Prostate gland (tissue), 2 donors: Measurements from ENCODE around the gene PRR5L. TPM values are rescaled to one million over a fixed set of nuclear protein-coding genes. Genes with fewer than 3 reads are reported as not detected.

Experiments
- DNase-seq: peaks from one replicate; pipeline ENCODE4 v3.0.0-alpha.2; 2019; ENCODE audit warnings: low spot score
- H3K27ac ChIP-seq, 2 donors: fragments of 200-600 bp; sonication (generic); 2 replicates each; pipeline ENCODE4 v1.5.1; 2017 to 2019
- H3K27me3 ChIP-seq: fragments of 200-600 bp; sonication (generic); replicated peaks from 2 replicates; pipeline ENCODE4 v1.5.1; 2019; ENCODE audit not compliant: insufficient read depth
- H3K36me3 ChIP-seq, 2 donors: fragments of 200-600 bp; sonication (generic); 1 replicate in 1 of 2; 2 replicates in 1 of 2; pipeline versions ENCODE4 v1.5.1 to v1.8.1; 2017 to 2019
- H3K4me1 ChIP-seq: fragments of 200-600 bp; sonication (generic); replicated peaks from 2 replicates; pipeline ENCODE4 v1.5.1; 2019
- H3K4me3 ChIP-seq, 2 donors: fragments of 200-600 bp; sonication (generic); 2 replicates each; pipeline ENCODE4 v1.5.1; 2017 to 2019
- H3K9me3 ChIP-seq: fragments of 200-600 bp; sonication (generic); 2 replicates; pipeline ENCODE4 v1.5.1; 2017
- CTCF ChIP-seq, 4 experiments: fragments of 200-600 bp in 2 of 4; fragments of 450-650 bp in 2 of 4; sonication (generic) in 2 of 4; IDR thresholded peaks; 1 replicate in 3 of 4; 2 replicates in 1 of 4; pipeline ENCODE4 v1.5.1; 2016 to 2019; ENCODE audit warnings: antibody characterized with exemption in 4 of 4, mild to moderate bottlenecking in 2 of 4, moderate library complexity in 2 of 4
- POLR2A ChIP-seq: fragments of 450-650 bp; IDR thresholded peaks from one replicate; pipeline ENCODE4 v1.6.1; 2016; ENCODE audit warnings: antibody characterized with exemption, mild to moderate bottlenecking
- POLR2AphosphoS5 ChIP-seq: sonication (generic); formaldehyde crosslinking; IDR thresholded peaks from one replicate; pipeline ENCODE4 v1.6.1; 2017; ENCODE audit warnings: antibody characterized with exemption
- WGBS: methylation state at CpG from one replicate; pipeline ENCODE4 v1.1.5; 2018; 5-methylcytosine and 5-hydroxymethylcytosine counted together
- intact Hi-C: fragments of 100-400 bp; cut with DNase I; formaldehyde crosslinking; loops from one replicate; pipeline ENCODE4 v1.14.2; 2022
- total RNA-seq, 2 donors: library from RNA; depleted of rRNA; stranded (reverse); fragments of >200 nt; gene quantifications; one replicate each; pipeline ENCODE4 v1.1.0, GENCODE V29; 2016

PRR5L gene
- total RNA-seq, 2 donors from 2014 or later = 4.0 to 10.1 TPM

- no peaks in the 10 kb centered on the region for H3K36me3 ChIP-seq
- no peak overlapping the region for H3K4me3 ChIP-seq
- H3K27ac ChIP-seq = no peak overlapping the region
- intact Hi-C loops = no loop called here
- DNase-seq = no peak
- TF ChIP-seq POLR2AphosphoS5 = no peak
- TF ChIP-seq CTCF (IDR thresholded peaks at IDR 0.05) = no peak
- no peak for TF ChIP-seq POLR2A
- H3K27me3 ChIP-seq = no peaks in the 10 kb centered on the region
- WGBS = 89% methylated on average over 1 of the region's 1 CpG
- no peaks in the 10 kb centered on the region for H3K9me3 ChIP-seq
- no peaks in the 10 kb centered on the region for H3K4me1 ChIP-seq
These were observed 87.1 kb downstream of the PRR5L start for GRCh38 chr11:36383195-36383594.

DNA sequence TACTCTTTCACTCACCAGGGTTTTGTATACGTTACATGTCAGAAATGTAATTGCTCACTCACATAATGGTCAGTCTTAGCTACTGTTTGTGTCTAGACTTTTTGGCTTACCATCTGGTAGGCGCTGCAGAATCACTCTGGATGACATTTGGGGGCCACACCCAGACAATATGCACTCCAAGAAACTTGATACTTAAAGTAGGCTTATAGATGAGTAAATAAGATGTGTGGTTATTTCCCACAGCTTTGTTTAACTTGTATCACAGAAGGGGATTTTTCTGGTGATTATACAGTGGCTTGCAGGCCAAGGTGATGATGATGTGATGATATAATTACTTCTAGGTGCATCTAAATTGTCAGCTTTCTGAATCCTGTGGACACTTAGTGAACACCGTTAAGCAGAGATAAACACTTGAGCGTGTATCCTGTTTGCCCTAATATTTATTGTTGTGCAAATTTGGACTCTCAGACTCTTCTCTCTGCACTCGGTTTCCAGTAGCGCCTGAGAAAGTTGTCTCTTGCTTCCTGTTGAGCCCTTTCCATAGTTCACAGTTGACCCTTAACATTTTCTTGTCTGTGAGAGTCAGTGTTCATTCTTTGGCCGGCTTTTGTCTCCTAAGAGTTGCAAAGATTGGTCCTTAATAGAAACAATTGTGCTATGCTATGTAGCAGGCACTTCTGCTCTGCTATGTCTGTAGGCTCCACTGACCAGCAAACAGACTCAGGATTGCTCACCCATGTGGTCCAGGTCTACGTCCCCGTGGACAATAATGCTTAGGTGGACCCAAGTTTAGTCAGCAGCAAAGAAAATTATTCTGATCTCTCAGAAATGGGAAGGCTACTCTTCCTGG, 89.3 kb downstream of the PRR5L start:
- H3K36me3 ChIP-seq = no peaks in the 10 kb centered on the region
- intact Hi-C loops = no loop called here
- TF ChIP-seq CTCF (IDR thresholded peaks at IDR 0.05) = no peak
- TF ChIP-seq POLR2A = no peak
- no peak for TF ChIP-seq POLR2AphosphoS5
- no peak overlapping the region for H3K27ac ChIP-seq
- H3K9me3 ChIP-seq = no peaks in the 10 kb centered on the region
- H3K27me3 ChIP-seq = no peaks in the 10 kb centered on the region
- 71% methylated on average over 9 of the region's 9 CpGs for WGBS
- no peak overlapping the region for H3K4me3 ChIP-seq
- no peak for DNase-seq
- H3K4me1 ChIP-seq = no peaks in the 10 kb centered on the region

DNA sequence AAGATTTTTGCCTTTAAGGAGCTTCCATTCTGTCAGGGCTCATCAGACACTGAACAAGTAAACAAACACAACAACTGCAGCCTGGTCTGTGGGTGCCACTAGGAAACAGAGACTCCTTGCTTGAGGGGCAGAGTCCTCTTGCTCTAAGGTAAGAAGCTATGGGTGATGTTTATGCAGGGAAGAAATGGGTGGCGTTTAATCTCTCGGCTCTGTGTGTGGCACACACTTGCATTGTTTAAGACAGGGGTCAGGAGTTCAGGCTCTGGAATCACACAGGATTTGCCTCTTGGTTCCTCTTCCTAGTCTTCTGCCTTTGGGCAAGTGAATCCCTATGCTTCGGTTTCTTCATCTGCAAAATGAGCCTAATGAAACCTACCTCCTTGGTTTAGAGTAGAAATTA, 90.3 kb downstream of the PRR5L start:
- Histone ChIP-seq H3K4me1 (no peaks in the 10 kb centered on the region), H3K27ac (no peak overlapping the region), H3K36me3 (no peaks in the 10 kb centered on the region), H3K4me3 (no peak overlapping the region), H3K27me3 (no peaks in the 10 kb centered on the region), H3K9me3 (no peaks in the 10 kb centered on the region)
- DNase-seq = no peak
- intact Hi-C loops = no loop called here
- whole genome bisulfite sequencing = 88% methylated on average over 3 of the region's 3 CpGs
- TF ChIP-seq POLR2AphosphoS5 = no peak
- TF ChIP-seq CTCF (IDR thresholded peaks at IDR 0.05) = no peak

GRCh38 chr11:36388071-36388470, 92.0 kb downstream of the PRR5L start:
- no peak for DNase-seq

More at GRCh38 chr11:36388071-36388470, 92.0 kb downstream of the PRR5L start:
- H3K4me3 ChIP-seq = no peak overlapping the region
- H3K36me3 ChIP-seq = no peaks in the 10 kb centered on the region
- H3K27ac ChIP-seq = no peak overlapping the region
- no peaks in the 10 kb centered on the region for H3K4me1 ChIP-seq
- WGBS = 95% methylated on average over 2 of the region's 2 CpGs
- TF ChIP-seq POLR2AphosphoS5 = no peak
- TF ChIP-seq CTCF (IDR thresholded peaks at IDR 0.05) = no peak
- TF ChIP-seq POLR2A = no peak
- intact Hi-C loops = no loop called here
- H3K9me3 ChIP-seq = no peaks in the 10 kb centered on the region
- H3K27me3 ChIP-seq = no peaks in the 10 kb centered on the region
